GM21381 (cell line): ENCODE data around the gene BAIAP2L1.
A peak's percentile ranks its signal among the peaks of the same experiment; 100 is the strongest.
"Not testable (repeated sequence)": the region's sequence is repeated elsewhere in the genome, so short reads cannot be mapped to it uniquely, and the experiment has no call there.

Source experiments
- ATAC-seq: cut with Tn5 transposase; IDR thresholded peaks from one replicate; pipeline ENCODE4 v1.9.1; 2021; ENCODE audit warnings: mild to moderate bottlenecking, moderate library complexity; ENCODE audit not compliant: unreplicated experiment

Gene BAIAP2L1

GRCh38 chr7:98323597-98324322 is 77.1 kb downstream of the BAIAP2L1 start:
- ATAC-seq = no peak

- no peak for ATAC-seq
These were observed 78.3 kb downstream of the BAIAP2L1 start for GRCh38 chr7:98322331-98323270.

GRCh38 chr7:98321301-98321700 is 79.6 kb downstream of the BAIAP2L1 start:
- no peak for ATAC-seq

- ATAC-seq = no peak
These were observed 81.7 kb downstream of the BAIAP2L1 start for GRCh38 chr7:98319176-98319575.

GRCh38 chr7:98317366-98318040 is 83.4 kb downstream of the BAIAP2L1 start:
- ATAC-seq = no peak

GRCh38 chr7:98315994-98316527 is 84.8 kb downstream of the BAIAP2L1 start:
- ATAC-seq = not testable (repeated sequence)

- ATAC-seq = peak; percentile 72
These were observed 85.4 kb downstream of the BAIAP2L1 start for GRCh38 chr7:98315318-98315993.

GRCh38 chr7:98314469-98314868 is 86.4 kb downstream of the BAIAP2L1 start:
- ATAC-seq = peak; percentile 52

- no peak for ATAC-seq
These were observed 88.7 kb downstream of the BAIAP2L1 start for GRCh38 chr7:98312201-98312600.

- no peak for ATAC-seq
These were observed 91.3 kb downstream of the BAIAP2L1 start for GRCh38 chr7:98309566-98309965.

- no peak for ATAC-seq
These were observed 92.9 kb downstream of the BAIAP2L1 start for GRCh38 chr7:98307971-98308466.

GRCh38 chr7:98305951-98306535 is 94.8 kb downstream of the BAIAP2L1 start:
- ATAC-seq = no peak

- ATAC-seq = no peak
These were observed 97.0 kb downstream of the BAIAP2L1 start for GRCh38 chr7:98303906-98304305.

- no peak for ATAC-seq
These were observed 97.6 kb downstream of the BAIAP2L1 start for GRCh38 chr7:98303176-98303865.

- ATAC-seq = no peak
These were observed 99.0 kb downstream of the BAIAP2L1 start for GRCh38 chr7:98301693-98302470.

- ATAC-seq = no peak
These were observed 100.1 kb downstream of the BAIAP2L1 start for GRCh38 chr7:98300595-98301372.

GRCh38 chr7:98297626-98298286 is 103.1 kb downstream of the BAIAP2L1 start:
- ATAC-seq = no peak
